ENCODE measurements around the gene MCCD1.

Gene MCCD1

DNA sequence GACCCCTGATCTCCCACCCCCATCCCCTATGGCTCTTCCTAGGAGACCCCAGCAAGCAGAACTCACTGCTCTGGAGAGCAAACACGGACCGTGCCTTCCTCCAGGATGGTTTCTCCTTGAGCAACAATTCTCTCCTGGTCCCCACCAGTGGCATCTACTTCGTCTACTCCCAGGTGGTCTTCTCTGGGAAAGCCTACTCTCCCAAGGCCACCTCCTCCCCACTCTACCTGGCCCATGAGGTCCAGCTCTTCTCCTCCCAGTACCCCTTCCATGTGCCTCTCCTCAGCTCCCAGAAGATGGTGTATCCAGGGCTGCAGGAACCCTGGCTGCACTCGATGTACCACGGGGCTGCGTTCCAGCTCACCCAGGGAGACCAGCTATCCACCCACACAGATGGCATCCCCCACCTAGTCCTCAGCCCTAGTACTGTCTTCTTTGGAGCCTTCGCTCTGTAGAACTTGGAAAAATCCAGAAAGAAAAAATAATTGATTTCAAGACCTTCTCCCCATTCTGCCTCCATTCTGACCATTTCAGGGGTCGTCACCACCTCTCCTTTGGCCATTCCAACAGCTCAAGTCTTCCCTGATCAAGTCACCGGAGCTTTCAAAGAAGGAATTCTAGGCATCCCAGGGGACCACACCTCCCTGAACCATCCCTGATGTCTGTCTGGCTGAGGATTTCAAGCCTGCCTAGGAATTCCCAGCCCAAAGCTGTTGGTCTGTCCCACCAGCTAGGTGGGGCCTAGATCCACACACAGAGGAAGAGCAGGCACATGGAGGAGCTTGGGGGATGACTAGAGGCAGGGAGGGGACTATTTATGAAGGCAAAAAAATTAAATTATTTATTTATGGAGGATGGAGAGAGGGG is 44.7 kb downstream of the MCCD1 start:
- DNase-seq, result no peak

DNA sequence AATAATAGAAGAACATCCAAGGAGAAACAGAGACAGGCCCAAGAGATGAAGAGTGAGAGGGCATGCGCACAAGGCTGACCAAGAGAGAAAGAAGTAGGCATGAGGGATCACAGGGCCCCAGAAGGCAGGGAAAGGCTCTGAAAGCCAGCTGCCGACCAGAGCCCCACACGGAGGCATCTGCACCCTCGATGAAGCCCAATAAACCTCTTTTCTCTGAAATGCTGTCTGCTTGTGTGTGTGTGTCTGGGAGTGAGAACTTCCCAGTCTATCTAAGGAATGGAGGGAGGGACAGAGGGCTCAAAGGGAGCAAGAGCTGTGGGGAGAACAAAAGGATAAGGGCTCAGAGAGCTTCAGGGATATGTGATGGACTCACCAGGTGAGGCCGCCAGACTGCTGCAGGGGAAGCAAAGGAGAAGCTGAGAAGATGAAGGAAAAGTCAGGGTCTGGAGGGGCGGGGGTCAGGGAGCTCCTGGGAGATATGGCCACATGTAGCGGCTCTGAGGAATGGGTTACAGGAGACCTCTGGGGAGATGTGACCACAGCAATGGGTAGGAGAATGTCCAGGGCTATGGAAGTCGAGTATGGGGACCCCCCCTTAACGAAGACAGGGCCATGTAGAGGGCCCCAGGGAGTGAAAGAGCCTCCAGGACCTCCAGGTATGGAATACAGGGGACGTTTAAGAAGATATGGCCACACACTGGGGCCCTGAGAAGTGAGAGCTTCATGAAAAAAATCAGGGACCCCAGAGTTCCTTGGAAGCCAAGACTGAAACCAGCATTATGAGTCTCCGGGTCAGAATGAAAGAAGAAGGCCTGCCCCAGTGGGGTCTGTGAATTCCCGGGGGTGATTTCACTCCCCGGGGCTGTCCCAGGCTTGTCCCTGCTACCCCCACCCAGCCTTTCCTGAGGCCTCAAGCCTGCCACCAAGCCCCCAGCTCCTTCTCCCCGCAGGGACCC is 45.6 kb downstream of the MCCD1 start:
- DNase-seq, result no peak

DNA sequence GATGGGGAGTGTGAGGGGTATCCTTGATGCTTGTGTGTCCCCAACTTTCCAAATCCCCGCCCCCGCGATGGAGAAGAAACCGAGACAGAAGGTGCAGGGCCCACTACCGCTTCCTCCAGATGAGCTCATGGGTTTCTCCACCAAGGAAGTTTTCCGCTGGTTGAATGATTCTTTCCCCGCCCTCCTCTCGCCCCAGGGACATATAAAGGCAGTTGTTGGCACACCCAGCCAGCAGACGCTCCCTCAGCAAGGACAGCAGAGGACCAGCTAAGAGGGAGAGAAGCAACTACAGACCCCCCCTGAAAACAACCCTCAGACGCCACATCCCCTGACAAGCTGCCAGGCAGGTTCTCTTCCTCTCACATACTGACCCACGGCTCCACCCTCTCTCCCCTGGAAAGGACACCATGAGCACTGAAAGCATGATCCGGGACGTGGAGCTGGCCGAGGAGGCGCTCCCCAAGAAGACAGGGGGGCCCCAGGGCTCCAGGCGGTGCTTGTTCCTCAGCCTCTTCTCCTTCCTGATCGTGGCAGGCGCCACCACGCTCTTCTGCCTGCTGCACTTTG is 46.7 kb downstream of the MCCD1 start, which contains the start of gene TNF:
TSS of gene TNF (plus strand) at position 231 of the 567 bp plus-strand sequence. CDS start at position 408, 177 bp downstream.
- peak; percentile 69 for DNase-seq

DNA sequence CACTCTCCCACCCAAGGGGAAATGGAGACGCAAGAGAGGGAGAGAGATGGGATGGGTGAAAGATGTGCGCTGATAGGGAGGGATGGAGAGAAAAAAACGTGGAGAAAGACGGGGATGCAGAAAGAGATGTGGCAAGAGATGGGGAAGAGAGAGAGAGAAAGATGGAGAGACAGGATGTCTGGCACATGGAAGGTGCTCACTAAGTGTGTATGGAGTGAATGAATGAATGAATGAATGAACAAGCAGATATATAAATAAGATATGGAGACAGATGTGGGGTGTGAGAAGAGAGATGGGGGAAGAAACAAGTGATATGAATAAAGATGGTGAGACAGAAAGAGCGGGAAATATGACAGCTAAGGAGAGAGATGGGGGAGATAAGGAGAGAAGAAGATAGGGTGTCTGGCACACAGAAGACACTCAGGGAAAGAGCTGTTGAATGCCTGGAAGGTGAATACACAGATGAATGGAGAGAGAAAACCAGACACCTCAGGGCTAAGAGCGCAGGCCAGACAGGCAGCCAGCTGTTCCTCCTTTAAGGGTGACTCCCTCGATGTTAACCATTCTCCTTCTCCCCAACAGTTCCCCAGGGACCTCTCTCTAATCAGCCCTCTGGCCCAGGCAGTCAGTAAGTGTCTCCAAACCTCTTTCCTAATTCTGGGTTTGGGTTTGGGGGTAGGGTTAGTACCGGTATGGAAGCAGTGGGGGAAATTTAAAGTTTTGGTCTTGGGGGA is 47.4 kb downstream of the MCCD1 start:
- no peak for DNase-seq

DNA sequence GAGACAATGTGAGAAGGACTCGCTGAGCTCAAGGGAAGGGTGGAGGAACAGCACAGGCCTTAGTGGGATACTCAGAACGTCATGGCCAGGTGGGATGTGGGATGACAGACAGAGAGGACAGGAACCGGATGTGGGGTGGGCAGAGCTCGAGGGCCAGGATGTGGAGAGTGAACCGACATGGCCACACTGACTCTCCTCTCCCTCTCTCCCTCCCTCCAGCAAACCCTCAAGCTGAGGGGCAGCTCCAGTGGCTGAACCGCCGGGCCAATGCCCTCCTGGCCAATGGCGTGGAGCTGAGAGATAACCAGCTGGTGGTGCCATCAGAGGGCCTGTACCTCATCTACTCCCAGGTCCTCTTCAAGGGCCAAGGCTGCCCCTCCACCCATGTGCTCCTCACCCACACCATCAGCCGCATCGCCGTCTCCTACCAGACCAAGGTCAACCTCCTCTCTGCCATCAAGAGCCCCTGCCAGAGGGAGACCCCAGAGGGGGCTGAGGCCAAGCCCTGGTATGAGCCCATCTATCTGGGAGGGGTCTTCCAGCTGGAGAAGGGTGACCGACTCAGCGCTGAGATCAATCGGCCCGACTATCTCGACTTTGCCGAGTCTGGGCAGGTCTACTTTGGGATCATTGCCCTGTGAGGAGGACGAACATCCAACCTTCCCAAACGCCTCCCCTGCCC is 48.3 kb downstream of the MCCD1 start:
- no peak for DNase-seq

DNA sequence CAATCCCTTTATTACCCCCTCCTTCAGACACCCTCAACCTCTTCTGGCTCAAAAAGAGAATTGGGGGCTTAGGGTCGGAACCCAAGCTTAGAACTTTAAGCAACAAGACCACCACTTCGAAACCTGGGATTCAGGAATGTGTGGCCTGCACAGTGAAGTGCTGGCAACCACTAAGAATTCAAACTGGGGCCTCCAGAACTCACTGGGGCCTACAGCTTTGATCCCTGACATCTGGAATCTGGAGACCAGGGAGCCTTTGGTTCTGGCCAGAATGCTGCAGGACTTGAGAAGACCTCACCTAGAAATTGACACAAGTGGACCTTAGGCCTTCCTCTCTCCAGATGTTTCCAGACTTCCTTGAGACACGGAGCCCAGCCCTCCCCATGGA is 48.8 kb downstream of the MCCD1 start:
- no peak for DNase-seq

DNA sequence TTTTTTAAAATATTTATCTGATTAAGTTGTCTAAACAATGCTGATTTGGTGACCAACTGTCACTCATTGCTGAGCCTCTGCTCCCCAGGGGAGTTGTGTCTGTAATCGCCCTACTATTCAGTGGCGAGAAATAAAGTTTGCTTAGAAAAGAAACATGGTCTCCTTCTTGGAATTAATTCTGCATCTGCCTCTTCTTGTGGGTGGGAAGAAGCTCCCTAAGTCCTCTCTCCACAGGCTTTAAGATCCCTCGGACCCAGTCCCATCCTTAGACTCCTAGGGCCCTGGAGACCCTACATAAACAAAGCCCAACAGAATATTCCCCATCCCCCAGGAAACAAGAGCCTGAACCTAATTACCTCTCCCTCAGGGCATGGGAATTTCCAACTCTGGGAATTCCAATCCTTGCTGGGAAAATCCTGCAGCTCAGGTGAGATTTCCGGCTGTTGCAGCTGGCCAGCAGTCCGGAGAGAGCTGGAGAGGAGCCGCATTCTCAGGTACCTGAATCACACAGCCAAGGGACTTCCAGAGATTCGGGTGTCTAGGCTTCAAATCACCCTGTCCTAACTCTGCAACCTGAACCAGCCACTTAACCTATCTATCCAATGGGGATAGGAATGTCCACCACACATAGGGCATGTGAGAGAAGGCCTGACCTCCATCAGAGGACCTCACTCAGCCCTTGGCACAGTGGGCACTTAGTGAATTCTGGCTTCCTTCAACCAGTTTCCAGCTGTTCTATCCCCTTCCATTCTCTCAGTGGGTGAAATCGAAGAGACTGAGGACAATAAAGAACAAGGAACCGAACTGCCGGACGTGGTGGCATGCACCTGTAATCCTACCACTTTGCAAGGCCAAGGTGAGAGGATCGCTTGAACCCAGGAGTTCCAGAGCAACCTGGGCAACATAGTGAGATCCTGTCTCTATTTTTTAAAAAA is 49.7 kb downstream of the MCCD1 start:
- no peak for DNase-seq

DNA sequence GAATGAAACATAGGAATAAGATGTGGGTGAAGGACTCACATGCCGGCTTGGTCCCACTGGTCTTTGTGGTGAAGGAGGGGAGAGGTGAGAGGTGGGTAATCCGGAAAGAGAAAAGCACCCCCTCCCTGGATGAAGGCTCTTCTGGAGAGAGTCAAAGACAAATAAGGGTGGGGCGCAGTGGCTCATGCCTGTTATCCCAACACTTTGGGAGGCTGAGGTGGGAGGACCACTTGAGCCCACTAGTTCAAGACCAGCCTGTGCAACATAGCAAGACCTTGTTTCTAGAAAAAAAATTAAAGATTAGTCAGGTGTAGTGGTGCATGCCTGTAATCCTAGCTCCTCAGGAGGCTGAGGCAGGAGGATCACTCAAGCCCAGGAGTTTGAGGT is 50.4 kb downstream of the MCCD1 start:
- DNase-seq, result no peak

Measured in effector CD4-positive, alpha-beta T cell (primary cell).